Natural killer cell (primary cell): Measurements from ENCODE around the gene FKBP15. TPM values are rescaled to one million over a fixed set of nuclear protein-coding genes. Genes with fewer than 3 reads are reported as not detected.
"Not testable (repeated sequence)": the region's sequence is repeated elsewhere in the genome, so short reads cannot be mapped to it uniquely, and the experiment has no call there.

Experiments used
- ATAC-seq, 3 donors: fragments of 150-1000 bp in 2 of 3; fragments of 200-7000 bp in 1 of 3; cut with Tn5 transposase; 1 replicate in 1 of 3; 2 replicates in 2 of 3; pipeline ENCODE4 v1.10.0; 2021; ENCODE audit warnings: mild to moderate bottlenecking in 2 of 3, moderate library complexity in 2 of 3
- DNase-seq, 2 donors: peaks; one replicate each; pipeline versions ENCODE4 v3.0.0 to v3.0.0-alpha.2; 2013 to 2021; ENCODE audit warnings: mixed read lengths in 1 of 2
- H3K27ac ChIP-seq: one replicate; pipeline ENCODE4 v1.5.1; 2013; ENCODE audit warnings: mild to moderate bottlenecking, low read length
- H3K27me3 ChIP-seq: one replicate; pipeline ENCODE4 v1.6.1; 2013; ENCODE audit warnings: low read length; ENCODE audit not compliant: control insufficient read depth, insufficient read depth
- H3K36me3 ChIP-seq: one replicate; pipeline ENCODE4 v1.6.1; 2013; ENCODE audit warnings: low read length; ENCODE audit not compliant: control insufficient read depth, insufficient read depth
- H3K4me1 ChIP-seq: one replicate; pipeline ENCODE4 v1.6.1; 2013; ENCODE audit warnings: low read length; ENCODE audit not compliant: control insufficient read depth, insufficient read depth
- H3K4me3 ChIP-seq: one replicate; pipeline ENCODE4 v1.5.1; 2013; ENCODE audit warnings: low read length
- H3K9me3 ChIP-seq: one replicate; pipeline ENCODE4 v1.6.1; 2013; ENCODE audit warnings: low read length; ENCODE audit not compliant: control insufficient read depth, insufficient read depth
- H3K27ac Mint-ChIP-seq, 2 donors: one replicate each; pipeline ENCODE4 v1.8.0; 2022; ENCODE audit warnings: mild to moderate bottlenecking in 2 of 2, mixed read lengths in 2 of 2, moderate library complexity in 1 of 2
- H3K27me3 Mint-ChIP-seq, 2 donors: one replicate each; pipeline ENCODE4 v1.8.0; 2022; ENCODE audit warnings: low read depth in 2 of 2, mixed read lengths in 2 of 2
- H3K36me3 Mint-ChIP-seq: one replicate; pipeline ENCODE4 v1.8.0; 2022; ENCODE audit warnings: mixed read lengths
- H3K4me1 Mint-ChIP-seq, 2 donors: one replicate each; pipeline ENCODE4 v1.8.0; 2022; ENCODE audit warnings: mixed read lengths in 2 of 2
- H3K4me3 Mint-ChIP-seq: one replicate; pipeline ENCODE4 v1.8.0; 2022; ENCODE audit warnings: mild to moderate bottlenecking, moderate library complexity, mixed read lengths
- H3K9me3 Mint-ChIP-seq, 2 donors: one replicate each; pipeline ENCODE4 v1.8.0; 2022; ENCODE audit warnings: mixed read lengths in 2 of 2
- CTCF ChIP-seq: fragments of 200-600 bp; IDR thresholded peaks from one replicate; pipeline ENCODE4 v1.8.0; 2022; ENCODE audit warnings: antibody characterized with exemption
- WGBS: methylation state at CpG from one replicate; pipeline ENCODE4 v1.1.7; 2013; ENCODE audit warnings: missing lambda C conversion rate; ENCODE audit not compliant: insufficient coverage; 5-methylcytosine and 5-hydroxymethylcytosine counted together
- intact Hi-C: fragments of 100-400 bp; cut with micrococcal nuclease; formaldehyde crosslinking; loops from one replicate; pipeline ENCODE4 v1.14.2; 2022
- total RNA-seq, 4 donors: library from RNA; stranded (reverse); fragments of 120-200 nt in 1 of 4; gene quantifications; one replicate each; pipeline versions ENCODE4 v1.2.3 to v1.2.4, GENCODE V29; 2013 to 2022

Gene FKBP15
- total RNA-seq, 3 donors from 2014 or later (not counting 1 experiment from before 2014, with no cell fraction given): 35.0 to 37.9 (median 35.9) TPM

GRCh38 chr9:113143432-113144227, 77.4 kb downstream of the FKBP15 start:
- Mint-ChIP-seq H3K4me3 (no peak overlapping the region), H3K27ac (no peak overlapping the region), H3K36me3 (no peaks in the 10 kb centered on the region), H3K9me3 (no peaks in the 10 kb centered on the region), H3K4me1 (no peaks in the 10 kb centered on the region), H3K27me3 (peaks cover 21 to 45% of the 10 kb centered on the region in 2 donors)
- DNase-seq (no peak), ATAC-seq (no peak)
- Histone ChIP-seq H3K36me3 (no peaks in the 10 kb centered on the region), H3K27me3 (no peaks in the 10 kb centered on the region), H3K4me3 (no peak overlapping the region), H3K27ac (no peak overlapping the region), H3K9me3 (no peaks in the 10 kb centered on the region), H3K4me1 (no peaks in the 10 kb centered on the region)
- TF ChIP-seq CTCF: no peak
- WGBS: 85% methylated on average over 5 of the region's 5 CpGs
- intact Hi-C loops: no loop called here

GRCh38 chr9:113140896-113141295, 80.2 kb downstream of the FKBP15 start:
- H3K4me3 Mint-ChIP-seq, DNase-seq, H3K27ac Mint-ChIP-seq, H3K36me3 Mint-ChIP-seq, intact Hi-C loops, H3K4me1 ChIP-seq, H3K36me3 ChIP-seq, H3K4me3 ChIP-seq, ATAC-seq, H3K27ac ChIP-seq, H3K9me3 ChIP-seq, H3K27me3 ChIP-seq, H3K4me1 Mint-ChIP-seq, H3K9me3 Mint-ChIP-seq: not testable (repeated sequence)
- peaks cover 27 to 60% of the 10 kb centered on the region in 2 donors for H3K27me3 Mint-ChIP-seq
- WGBS: 91% methylated on average over 9 of the region's 9 CpGs

GRCh38 chr9:113139953-113140352, 81.1 kb downstream of the FKBP15 start:
- no peak for TF ChIP-seq CTCF
- H3K4me1 ChIP-seq: no peaks in the 10 kb centered on the region
- H3K9me3 ChIP-seq: no peaks in the 10 kb centered on the region
- no peaks in the 10 kb centered on the region for H3K36me3 ChIP-seq
- peaks cover 22 to 58% of the 10 kb centered on the region in 2 donors for H3K27me3 Mint-ChIP-seq
- no peaks in the 10 kb centered on the region for H3K4me1 Mint-ChIP-seq
- ATAC-seq (no peak), DNase-seq (no peak)
- no peaks in the 10 kb centered on the region for H3K9me3 Mint-ChIP-seq
- no peak overlapping the region for H3K4me3 ChIP-seq
- 89% methylated on average over 4 of the region's 5 CpGs for WGBS
- no peak overlapping the region for H3K27ac ChIP-seq
- no peak overlapping the region for H3K27ac Mint-ChIP-seq
- no peaks in the 10 kb centered on the region for H3K27me3 ChIP-seq
- no peaks in the 10 kb centered on the region for H3K36me3 Mint-ChIP-seq
- H3K4me3 Mint-ChIP-seq: no peak overlapping the region
- intact Hi-C loops: no loop called here

- no peak for ATAC-seq
- WGBS: 75% methylated on average over 4 of the region's 4 CpGs
- Histone ChIP-seq H3K27me3 (no peaks in the 10 kb centered on the region), H3K9me3 (no peaks in the 10 kb centered on the region), H3K36me3 (no peaks in the 10 kb centered on the region), H3K4me1 (no peaks in the 10 kb centered on the region), H3K4me3 (no peak overlapping the region), H3K27ac (no peak overlapping the region)
- intact Hi-C loops: no loop called here
- Mint-ChIP-seq H3K27ac (no peak overlapping the region), H3K9me3 (no peaks in the 10 kb centered on the region), H3K36me3 (no peaks in the 10 kb centered on the region), H3K27me3 (peaks cover 17 to 51% of the 10 kb centered on the region in 2 donors), H3K4me1 (no peaks in the 10 kb centered on the region), H3K4me3 (no peak overlapping the region)
- TF ChIP-seq CTCF: no peak
- no peak for DNase-seq
Measured at GRCh38 chr9:113139225-113139829, 81.8 kb downstream of the FKBP15 start.
